ENCODE data around the gene VPS4B.
A peak's percentile ranks its signal among the peaks of the same experiment; 100 is the strongest.
"Not testable (repeated sequence)": the region's sequence is repeated elsewhere in the genome, so short reads cannot be mapped to it uniquely, and the experiment has no call there.

Gene VPS4B

DNA sequence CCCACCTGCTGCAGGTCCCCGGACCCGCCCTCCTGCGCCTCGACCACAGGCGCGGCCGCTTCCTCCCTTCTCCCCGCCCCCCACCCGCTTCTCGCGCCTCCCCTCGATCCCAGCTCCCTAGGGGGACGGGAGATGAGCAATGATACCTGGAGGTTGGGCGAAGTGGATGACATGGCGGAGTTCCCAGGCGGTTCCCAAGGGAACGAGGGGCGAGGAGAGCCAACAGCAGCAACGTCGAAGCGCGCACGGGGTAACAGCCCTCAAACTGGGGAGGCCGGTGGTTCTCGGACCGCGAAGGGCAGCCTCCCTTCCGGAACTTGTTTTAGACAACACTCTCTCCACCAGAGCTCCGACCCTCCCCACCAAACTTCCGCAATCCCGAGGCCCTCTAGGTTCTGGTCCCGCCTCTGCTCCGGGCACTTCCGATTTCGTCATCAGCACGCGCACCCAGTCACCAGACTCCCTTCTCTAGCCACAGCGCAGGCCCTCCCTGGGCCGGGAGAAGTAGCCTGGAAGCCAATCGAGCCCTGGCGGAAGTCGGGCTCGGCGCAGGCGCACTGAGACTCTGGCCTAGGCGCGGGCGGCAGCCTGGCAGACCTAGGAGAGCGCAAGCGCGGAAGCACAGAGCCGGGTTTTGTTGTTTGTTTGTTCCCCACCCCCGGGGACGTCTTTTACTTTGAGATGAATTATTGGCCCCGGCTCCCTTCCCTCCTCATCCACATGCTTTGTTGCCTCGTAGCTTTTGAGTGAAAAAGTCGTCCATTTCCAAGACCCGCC is at the start of gene VPS4B:
VPS4B (minus strand) TSS at position 390 of the 777 bp plus-strand sequence; CDS start at position 173, 217 bp downstream.
- DNase-seq (ENCODE audit: low read depth, low spot score) = peak; percentile 97

GRCh38 chr18:63470751-63471150 is 48.5 kb upstream of the VPS4B start:
- no peak for DNase-seq (ENCODE audit: low read depth, low spot score)

DNA sequence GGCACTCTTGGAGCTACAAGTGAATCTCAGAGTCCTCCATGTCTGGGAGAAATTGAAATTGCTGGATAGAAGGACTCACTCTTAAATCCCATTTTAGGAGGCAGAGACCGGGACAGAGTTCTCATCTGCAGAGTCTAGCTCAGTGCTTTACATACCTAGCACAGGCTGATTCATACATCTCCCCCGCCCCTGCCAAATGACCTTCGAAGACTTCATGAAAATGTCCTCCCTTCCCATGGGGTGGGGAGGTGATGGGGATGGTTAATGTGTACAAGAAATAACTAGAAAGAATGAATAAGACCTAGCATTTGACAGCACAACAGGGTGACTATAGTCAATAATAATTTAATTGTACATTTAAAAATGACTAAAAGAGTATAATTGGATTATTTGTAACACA is 46.3 kb upstream of the VPS4B start:
- DNase-seq (ENCODE audit: low read depth, low spot score) = no peak

- no peak for DNase-seq (ENCODE audit: low read depth, low spot score)
Observed at GRCh38 chr18:63467699-63468098, 45.4 kb upstream of the VPS4B start.

- DNase-seq (ENCODE audit: low read depth, low spot score) = no peak
Observed at GRCh38 chr18:63465059-63465458, 42.8 kb upstream of the VPS4B start.

GRCh38 chr18:63464434-63464833 is 42.2 kb upstream of the VPS4B start:
- no peak for DNase-seq (ENCODE audit: low read depth, low spot score)

GRCh38 chr18:63460414-63460813 is 38.1 kb upstream of the VPS4B start:
- DNase-seq (ENCODE audit: low read depth, low spot score) = no peak

- no peak for DNase-seq (ENCODE audit: low read depth, low spot score)
Observed at GRCh38 chr18:63457977-63458376, 35.7 kb upstream of the VPS4B start.

- DNase-seq (ENCODE audit: low read depth, low spot score) = no peak
Observed at GRCh38 chr18:63454497-63454896, 32.2 kb upstream of the VPS4B start.

DNA sequence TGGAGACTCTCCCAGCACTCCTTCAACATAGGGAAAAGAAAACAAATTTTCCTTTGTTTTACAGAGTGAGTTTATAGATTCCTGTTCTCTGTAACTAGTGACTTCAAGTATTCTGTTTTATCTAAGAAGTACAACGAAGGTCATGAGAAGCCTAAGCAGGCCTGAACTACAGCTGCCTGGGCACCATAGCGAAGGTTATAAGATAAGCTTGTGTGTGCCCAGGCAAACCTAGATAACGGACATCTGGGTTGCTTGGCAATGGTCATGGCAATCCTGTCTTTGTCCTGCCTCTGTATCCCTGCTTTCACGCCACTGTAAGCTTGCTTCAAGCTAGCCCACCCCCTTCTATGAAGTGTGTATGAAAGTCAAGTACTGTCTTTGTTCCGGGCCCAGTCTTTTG is 30.5 kb upstream of the VPS4B start:
- not testable (repeated sequence) for DNase-seq (ENCODE audit: low read depth, low spot score)

GRCh38 chr18:63451799-63452660 is 29.8 kb upstream of the VPS4B start:
- DNase-seq (ENCODE audit: low read depth, low spot score) = no peak

DNA sequence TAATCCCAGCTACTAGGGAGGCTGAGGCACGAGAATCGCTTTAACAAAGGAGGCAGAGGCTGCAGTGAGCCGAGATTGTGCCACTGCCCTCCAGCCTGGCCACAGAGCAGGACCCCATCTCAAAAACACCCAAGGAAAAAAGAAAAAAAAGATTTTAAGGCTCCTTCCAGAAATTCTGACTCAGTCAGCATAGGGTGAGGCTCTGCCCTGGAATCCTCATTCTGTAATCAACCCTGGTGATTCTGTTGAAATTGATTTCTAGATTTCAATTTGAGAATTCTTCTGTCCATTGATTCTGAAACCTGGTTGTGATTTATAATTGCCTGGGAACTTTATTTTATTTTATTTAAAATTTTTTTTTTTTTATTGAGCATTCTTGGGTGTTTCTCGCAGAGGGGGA is 27.1 kb upstream of the VPS4B start:
- no peak for DNase-seq (ENCODE audit: low read depth, low spot score)

DNA sequence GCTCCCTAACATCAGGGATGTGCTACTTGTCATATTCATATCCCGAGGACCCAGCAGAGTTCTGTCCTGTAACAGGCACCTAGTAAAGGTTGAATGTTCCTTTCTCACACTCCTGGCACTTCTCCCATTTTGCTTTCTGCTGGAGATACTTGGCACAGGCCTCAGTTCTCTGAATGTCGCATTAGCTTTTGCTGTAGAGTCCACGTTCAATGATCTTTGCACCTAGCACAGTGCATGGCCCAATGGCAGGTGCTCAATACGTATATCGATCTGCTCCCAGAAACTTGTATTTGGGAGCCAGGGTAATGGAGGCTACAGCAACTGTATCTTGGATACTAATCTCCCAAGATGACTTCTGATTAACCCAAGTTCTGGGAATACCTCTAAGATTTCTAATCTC is 24.8 kb upstream of the VPS4B start:
- DNase-seq (ENCODE audit: low read depth, low spot score) = no peak

GRCh38 chr18:63446266-63446665 is 24.0 kb upstream of the VPS4B start:
- no peak for DNase-seq (ENCODE audit: low read depth, low spot score)

DNA sequence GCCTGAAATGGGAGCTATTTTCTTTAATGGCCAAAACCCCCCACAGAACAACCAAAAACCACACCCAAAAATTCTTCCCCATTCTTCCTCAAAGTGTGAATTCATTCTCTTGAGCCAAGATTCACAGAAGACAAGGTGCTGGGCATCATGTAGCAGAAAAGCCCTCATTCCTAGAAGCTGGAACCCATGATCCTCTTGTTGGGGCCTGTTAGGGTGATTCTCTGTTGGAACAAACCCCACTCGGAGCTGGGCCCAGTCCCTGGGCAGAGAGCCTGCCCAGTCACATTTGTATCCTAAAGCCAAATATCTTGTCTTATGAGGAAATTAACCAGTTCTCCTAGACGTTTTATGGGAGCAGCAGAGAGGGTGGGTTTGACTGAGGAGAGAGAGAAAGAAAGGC is 22.8 kb upstream of the VPS4B start:
- DNase-seq (ENCODE audit: low read depth, low spot score) = no peak

GRCh38 chr18:63444580-63444979 is 22.3 kb upstream of the VPS4B start:
- DNase-seq (ENCODE audit: low read depth, low spot score) = no peak

DNA sequence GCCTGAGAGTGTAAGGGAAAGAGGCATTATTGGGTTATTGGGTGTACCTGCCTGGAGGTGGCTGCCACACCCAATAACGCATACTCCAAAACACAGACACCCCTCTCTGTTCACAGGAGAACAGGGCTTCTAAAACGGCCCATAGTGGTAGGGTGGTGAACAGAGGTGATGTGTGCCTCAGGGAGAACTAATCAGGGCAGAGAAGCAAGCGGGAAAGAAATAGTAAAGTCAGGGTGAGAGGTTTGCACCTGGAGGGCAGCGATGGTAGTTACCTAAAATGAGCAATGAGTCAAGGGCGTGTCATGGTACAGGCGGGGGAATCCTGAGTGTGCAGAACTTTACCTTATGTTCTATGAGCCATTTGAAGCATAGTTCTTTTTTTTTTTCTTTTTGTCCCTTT is 21.6 kb upstream of the VPS4B start:
- DNase-seq (ENCODE audit: low read depth, low spot score) = no peak

GRCh38 chr18:63440881-63441280 is 18.6 kb upstream of the VPS4B start:
- no peak for DNase-seq (ENCODE audit: low read depth, low spot score)

DNA sequence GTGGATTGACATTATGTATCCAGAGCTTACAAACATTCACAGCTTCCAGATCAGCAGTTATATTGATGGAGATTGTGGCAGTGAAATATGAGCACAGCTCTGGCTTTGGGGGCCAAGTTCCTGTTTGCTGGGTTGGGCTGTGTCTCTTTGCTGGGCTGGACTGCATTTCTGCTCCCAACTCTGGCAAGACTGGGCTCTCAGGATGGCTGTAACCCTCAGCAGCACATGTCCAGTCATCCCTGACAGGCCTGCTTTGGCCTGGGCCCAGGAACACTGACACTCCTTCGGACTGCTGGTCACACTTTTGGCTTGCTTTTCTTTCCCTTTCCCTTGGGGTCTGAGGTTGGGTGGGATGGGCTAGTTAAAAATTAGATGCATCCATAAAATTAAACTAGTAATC is 17.9 kb upstream of the VPS4B start:
- DNase-seq (ENCODE audit: low read depth, low spot score) = no peak

GRCh38 chr18:63439334-63439733 is 17.1 kb upstream of the VPS4B start:
- peak; percentile 57 for DNase-seq (ENCODE audit: low read depth, low spot score)

- no peak for DNase-seq (ENCODE audit: low read depth, low spot score)
Observed at GRCh38 chr18:63438181-63438580, 15.9 kb upstream of the VPS4B start.

DNA sequence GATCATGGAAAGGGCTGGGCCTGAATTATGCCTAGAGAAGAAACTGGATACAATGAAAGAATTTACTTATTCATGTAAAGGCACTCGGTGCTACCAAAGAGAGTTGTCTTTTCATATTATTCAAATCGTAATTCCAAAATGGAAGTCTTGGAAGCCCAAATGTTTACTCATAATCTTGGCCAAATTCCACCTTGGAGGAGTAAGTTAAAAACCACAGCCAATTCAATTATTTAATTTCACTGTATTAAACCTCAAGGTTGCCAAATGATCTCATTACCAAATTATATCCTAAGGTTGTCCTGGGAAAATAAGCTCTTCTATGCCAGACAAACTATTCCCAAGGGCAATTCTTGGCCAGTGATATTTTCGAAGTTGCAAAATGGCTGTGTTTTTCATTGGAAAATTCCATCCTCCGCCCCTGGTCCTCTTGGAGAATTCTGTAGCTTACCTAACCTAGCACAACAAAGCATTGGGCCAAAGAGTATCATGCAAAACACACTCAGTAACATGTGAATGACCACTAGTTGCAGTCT is 11.1 kb upstream of the VPS4B start:
- no peak for DNase-seq (ENCODE audit: low read depth, low spot score)

DNA sequence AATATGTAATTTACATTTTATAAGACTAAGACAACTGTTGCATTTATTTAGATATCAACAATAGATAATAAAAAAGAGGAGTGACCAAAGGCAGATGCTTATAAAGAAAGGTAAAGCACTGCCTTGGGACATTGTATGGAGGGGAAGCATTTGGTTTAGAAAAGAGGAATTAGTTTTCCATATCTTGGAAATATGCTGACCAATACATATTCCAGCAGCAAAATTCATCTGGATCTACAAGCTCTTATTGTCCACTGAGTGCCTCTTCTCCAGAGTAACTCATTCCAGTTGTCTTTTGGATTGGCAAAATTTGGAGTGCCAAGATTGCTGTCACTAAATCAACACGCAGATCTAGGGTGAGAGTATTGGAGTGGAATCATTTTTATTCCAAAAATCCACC is 8.9 kb upstream of the VPS4B start:
- DNase-seq (ENCODE audit: low read depth, low spot score) = no peak
